HG03565 (cell line): ENCODE measurements around the gene KIF3A.

Source experiments
- ATAC-seq: cut with Tn5 transposase; IDR thresholded peaks from one replicate; pipeline ENCODE4 v1.9.1; 2021; ENCODE audit warnings: mild to moderate bottlenecking, moderate library complexity; ENCODE audit not compliant: unreplicated experiment

The KIF3A gene

GRCh38 chr5:132679717-132680380 lies 57.5 kb downstream of the KIF3A start:
- ATAC-seq = no peak

GRCh38 chr5:132679166-132679565 lies 58.2 kb downstream of the KIF3A start:
- no peak for ATAC-seq

- no peak for ATAC-seq
Observed at GRCh38 chr5:132678735-132679134, 58.6 kb downstream of the KIF3A start.

- ATAC-seq = no peak
Observed at GRCh38 chr5:132677682-132678400, 59.5 kb downstream of the KIF3A start.

GRCh38 chr5:132677191-132677590 lies 60.2 kb downstream of the KIF3A start:
- ATAC-seq = no peak

- ATAC-seq = no peak
Observed at GRCh38 chr5:132675936-132676689, 61.2 kb downstream of the KIF3A start.

- peak; percentile 70 for ATAC-seq
Observed at GRCh38 chr5:132674671-132675506, 62.5 kb downstream of the KIF3A start.

GRCh38 chr5:132673939-132674630 lies 63.3 kb downstream of the KIF3A start, which contains the start of gene IL4:
IL4 (plus strand) TSS chr5:132673989; CDS start chr5:132674051, 62 bp downstream.
- ATAC-seq = no peak

GRCh38 chr5:132673488-132673887 lies 63.9 kb downstream of the KIF3A start:
- ATAC-seq = no peak

- ATAC-seq = no peak
Observed at GRCh38 chr5:132671000-132671399, 66.3 kb downstream of the KIF3A start.

GRCh38 chr5:132669966-132670882 lies 67.1 kb downstream of the KIF3A start:
- ATAC-seq = no peak

- ATAC-seq = no peak
Observed at GRCh38 chr5:132669455-132669820, 67.9 kb downstream of the KIF3A start.

- no peak for ATAC-seq
Observed at GRCh38 chr5:132668706-132669454, 68.5 kb downstream of the KIF3A start.

- no peak for ATAC-seq
Observed at GRCh38 chr5:132667761-132668705, 69.3 kb downstream of the KIF3A start.

- ATAC-seq = no peak
Observed at GRCh38 chr5:132667309-132667708, 70.0 kb downstream of the KIF3A start.

- no peak for ATAC-seq
Observed at GRCh38 chr5:132666310-132667123, 70.8 kb downstream of the KIF3A start.
